Measurements from ENCODE around the gene PIEZO1.

PIEZO1 gene

DNA sequence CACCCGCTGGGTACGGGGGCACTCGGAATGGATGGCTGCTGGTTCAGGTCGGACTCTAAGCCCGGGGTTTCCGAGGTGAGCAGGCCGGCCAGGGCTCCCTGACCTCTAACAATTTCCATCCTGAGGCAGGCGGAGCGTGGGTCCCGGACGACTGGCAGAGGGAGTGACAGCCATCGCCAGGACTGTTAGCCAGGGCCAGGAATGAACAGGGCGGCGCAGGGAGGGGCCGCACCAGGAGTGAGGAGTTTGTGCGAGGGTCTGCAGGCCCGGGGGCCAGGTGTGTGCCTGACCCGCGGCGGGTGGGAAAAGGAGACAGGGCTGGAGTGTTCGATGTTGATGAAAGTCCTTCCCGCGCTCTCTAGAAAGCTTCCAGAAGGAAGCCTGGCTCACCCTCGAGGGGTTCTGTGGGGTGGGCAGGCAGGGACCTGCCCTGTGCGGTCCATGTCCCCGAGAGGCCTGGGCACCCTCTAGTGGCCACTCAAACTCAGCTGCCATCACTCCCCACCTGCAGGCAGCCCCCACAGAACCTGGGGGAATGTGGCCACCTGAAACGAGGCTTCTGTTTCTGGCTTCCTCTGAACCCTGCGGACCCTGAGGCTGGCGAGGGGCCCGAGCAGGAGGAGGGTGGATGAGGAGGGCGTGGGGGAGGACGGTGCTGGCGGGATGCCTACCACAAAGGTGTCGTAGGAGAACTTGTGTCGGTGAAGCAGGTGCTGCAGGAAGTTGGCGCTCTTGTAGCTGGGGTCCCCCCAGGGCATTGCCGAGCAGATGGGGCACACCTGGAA lies 87.0 kb downstream of the PIEZO1 start:
- TF ChIP-seq, protein P1, sequence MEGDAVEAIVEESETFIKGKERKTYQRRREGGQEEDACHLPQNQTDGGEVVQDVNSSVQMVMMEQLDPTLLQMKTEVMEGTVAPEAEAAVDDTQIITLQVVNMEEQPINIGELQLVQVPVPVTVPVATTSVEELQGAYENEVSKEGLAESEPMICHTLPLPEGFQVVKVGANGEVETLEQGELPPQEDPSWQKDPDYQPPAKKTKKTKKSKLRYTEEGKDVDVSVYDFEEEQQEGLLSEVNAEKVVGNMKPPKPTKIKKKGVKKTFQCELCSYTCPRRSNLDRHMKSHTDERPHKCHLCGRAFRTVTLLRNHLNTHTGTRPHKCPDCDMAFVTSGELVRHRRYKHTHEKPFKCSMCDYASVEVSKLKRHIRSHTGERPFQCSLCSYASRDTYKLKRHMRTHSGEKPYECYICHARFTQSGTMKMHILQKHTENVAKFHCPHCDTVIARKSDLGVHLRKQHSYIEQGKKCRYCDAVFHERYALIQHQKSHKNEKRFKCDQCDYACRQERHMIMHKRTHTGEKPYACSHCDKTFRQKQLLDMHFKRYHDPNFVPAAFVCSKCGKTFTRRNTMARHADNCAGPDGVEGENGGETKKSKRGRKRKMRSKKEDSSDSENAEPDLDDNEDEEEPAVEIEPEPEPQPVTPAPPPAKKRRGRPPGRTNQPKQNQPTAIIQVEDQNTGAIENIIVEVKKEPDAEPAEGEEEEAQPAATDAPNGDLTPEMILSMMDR (IDR thresholded peaks at IDR 0.05): peak; percentile 44
- no peak for TF ChIP-seq ZFX (IDR thresholded peaks at IDR 0.05; ENCODE audit: borderline replicate concordance)
- H3K27ac ChIP-seq: no peak overlapping the region

DNA sequence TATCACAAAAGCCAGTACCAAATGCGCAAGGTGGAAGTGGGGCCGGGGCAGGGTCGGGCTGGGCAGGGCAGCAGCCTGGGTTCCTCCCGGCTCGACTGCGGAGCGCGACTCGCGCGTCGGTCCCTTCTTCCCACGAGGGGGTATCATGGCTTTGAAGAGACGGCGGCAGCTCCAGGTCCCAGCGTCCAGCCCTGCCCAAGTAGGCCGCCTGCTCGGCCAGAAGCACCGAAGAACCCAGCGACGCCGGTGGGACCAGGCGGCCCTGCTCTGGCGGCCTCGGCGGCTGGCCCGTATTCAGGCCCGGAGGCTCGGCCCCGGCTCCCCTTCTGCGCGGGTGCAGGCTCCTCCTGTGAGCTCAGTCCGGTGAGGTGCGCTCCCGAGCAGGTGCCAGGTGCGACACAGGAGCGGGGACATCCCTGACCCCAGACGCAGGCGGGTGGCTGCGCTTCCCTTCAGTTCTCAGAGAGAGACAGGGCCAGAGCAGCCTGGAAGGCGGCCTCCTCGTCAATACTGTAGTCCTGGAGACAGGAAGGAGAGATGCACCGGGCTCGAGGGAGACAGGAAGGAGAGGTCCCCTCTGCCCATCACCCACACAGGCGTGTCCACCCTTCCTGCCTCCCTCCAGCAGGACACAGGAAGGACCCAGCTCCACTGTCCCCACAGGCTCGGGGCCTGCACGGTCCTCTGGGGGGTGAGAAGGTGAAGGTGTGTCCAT lies 87.7 kb downstream of the PIEZO1 start:
- no peak overlapping the region for H3K27ac ChIP-seq
- TF ChIP-seq ZFX (IDR thresholded peaks at IDR 0.05; ENCODE audit: borderline replicate concordance): no peak
- TF ChIP-seq, protein P1 (IDR thresholded peaks at IDR 0.05): no peak

DNA sequence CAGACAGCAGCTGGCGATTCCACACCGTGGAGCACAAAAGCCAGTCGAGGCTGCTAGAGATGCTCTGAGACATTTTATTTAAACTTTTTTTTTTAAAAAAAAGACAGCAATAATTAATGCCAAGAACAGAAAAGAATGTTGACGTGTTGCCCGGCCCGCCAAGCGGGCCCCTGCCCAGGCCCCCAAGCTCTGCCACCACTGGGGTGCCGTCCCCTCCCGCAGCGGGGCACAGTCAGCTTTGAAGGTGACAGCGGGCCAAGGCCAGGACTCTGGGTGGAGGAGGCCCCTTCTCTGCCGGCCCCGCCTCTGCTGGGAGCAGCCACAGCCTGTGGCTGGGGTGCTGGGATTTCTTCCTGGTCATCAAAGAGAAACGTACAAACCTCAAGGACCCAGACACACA lies 88.6 kb downstream of the PIEZO1 start:
- no peak overlapping the region for H3K27ac ChIP-seq
- no peak for TF ChIP-seq ZFX (IDR thresholded peaks at IDR 0.05; ENCODE audit: borderline replicate concordance)
- TF ChIP-seq, protein P1 (IDR thresholded peaks at IDR 0.05): no peak

DNA sequence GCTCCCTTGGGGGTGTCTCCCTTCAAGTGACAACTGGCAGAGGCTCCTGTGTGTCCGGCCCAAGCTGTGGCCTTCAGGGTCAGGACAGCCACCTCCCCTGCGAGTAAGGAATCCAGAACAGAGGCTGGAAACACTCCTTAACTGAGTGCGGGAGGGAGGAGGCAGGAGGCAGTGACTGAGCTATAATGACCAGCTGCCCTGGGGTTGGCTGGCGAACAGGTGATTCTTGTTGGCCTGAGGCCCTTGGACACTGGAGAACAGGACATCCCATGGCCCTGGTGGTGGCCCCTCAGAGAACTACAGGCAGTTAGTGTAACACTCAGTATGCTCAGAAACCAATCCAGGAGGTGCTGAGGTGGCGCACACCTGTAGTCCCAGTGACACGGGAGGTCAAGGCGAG lies 89.3 kb downstream of the PIEZO1 start:
- no peak for TF ChIP-seq ZFX (IDR thresholded peaks at IDR 0.05; ENCODE audit: borderline replicate concordance)
- TF ChIP-seq, protein P1 (IDR thresholded peaks at IDR 0.05): no peak
- no peak overlapping the region for H3K27ac ChIP-seq

DNA sequence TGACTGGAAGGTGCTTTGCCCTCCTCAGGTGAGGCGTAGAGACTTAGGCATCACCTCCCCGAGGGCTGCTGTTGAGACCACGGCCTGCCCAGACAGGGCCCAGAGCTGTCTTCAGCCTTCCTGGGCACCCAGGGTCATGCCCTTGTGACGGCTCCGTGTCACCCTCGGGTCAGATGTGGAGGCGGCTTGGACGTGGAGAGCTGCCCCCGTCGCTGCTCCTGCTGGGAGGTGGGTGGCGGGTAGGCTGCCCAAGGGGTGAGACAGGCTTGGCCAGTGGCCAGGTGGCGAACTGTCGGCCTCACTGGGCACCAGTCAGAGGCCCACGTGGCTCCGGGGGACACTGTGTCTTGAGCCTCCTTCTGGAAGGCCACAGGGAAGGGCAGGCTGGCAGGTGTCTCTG lies 89.8 kb downstream of the PIEZO1 start:
- no peak overlapping the region for H3K27ac ChIP-seq
- TF ChIP-seq, protein P1 (IDR thresholded peaks at IDR 0.05): no peak
- TF ChIP-seq ZFX (IDR thresholded peaks at IDR 0.05; ENCODE audit: borderline replicate concordance): no peak

DNA sequence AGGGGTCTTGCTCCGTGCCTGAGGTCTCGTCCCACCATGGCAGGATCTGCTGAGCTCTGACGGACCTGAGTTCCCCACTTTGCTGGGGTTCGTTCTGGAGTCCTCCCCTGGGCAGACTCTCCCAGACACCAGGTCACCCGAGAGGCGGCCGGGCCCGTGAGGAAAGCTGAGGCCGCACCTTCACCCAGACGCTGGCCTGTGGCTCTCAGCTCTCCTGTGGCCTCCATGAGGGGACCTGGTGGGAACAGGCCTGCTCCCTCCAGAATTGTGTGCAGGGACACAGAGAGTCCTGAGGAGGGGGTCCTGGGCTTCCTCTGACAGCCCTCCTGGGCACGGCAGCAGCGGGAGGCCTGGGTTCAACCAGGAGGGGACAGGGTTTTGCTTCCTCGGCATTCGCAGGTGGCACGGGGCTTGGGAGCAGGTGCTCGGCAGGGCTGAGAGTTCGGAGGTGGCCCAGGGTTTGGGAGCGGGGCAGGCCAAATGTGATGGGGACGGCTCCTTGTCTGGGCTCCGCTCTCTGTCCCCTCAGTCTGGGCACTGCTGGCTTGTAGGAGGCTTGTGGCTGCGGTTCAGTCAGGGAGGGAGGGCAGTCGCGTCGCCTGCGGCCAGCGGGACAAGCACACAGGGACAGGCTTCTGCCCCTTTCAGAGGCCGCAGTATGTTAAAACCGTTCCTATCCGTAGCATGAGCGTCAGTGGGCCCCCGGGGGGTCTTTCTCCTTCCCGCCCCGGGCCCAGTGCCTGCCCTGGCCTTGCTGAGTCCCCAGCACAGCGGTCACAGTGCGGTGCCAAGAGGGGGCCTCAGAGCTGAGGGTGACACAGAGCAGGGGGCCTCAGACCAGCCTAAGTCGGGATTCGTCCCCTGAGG lies 90.6 kb downstream of the PIEZO1 start:
- TF ChIP-seq, protein P1 (IDR thresholded peaks at IDR 0.05): no peak
- TF ChIP-seq ZFX (IDR thresholded peaks at IDR 0.05; ENCODE audit: borderline replicate concordance): no peak
- H3K27ac ChIP-seq: no peak overlapping the region

Data from 22Rv1 (cell line).